GM19023 (cell line): ENCODE results near the gene RBM38.

Experiments
- ATAC-seq: cut with Tn5 transposase; IDR thresholded peaks from one replicate; pipeline ENCODE4 v1.9.1; 2021; ENCODE audit warnings: mild to moderate bottlenecking, moderate library complexity; ENCODE audit not compliant: unreplicated experiment

The RBM38 gene

DNA sequence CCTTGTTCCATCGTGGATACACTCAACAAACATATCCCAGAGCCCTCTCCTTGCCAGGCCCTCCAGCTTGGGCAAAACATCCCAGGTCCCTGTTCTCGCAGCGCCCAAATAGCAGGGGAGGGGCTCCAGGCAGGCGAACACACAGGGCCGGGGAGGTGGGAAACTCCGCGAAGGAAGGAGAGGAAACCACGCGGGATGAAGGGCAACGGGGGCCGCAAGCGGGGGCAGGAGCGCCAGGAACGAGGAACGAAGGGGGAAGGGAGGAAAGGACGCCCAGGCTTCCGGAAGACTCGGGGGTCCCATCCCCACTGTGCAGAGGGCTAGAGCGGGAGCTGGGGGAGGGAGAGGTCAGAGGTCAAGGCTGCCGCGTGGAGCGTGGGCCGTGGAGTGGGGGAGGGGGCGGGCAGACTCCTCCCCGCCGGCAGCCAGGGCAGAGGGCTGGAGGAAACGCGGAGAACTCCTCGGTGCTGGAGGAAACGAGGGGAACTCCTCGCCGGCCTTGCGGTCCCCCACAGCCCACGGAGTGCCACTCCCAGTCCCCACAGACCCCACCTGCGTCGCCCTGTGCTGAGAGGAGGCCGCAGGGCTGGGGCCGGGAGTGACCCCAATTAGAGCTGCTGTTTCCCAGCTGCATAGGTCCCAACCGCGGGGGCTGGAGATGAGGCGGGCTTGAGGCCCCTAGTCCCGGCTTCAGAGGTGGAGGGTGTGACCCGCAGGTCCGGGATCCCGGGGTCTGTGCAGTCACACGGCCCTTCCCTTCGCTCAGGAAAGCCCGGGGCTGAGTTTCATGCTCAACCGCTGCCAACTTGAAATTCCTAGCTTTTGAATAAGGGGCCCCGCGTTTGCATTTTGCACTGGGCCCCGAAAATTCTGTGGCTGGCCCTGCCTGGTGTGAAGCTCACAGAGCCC, 1.2 kb upstream of the RBM38 start:
- no peak for ATAC-seq

DNA sequence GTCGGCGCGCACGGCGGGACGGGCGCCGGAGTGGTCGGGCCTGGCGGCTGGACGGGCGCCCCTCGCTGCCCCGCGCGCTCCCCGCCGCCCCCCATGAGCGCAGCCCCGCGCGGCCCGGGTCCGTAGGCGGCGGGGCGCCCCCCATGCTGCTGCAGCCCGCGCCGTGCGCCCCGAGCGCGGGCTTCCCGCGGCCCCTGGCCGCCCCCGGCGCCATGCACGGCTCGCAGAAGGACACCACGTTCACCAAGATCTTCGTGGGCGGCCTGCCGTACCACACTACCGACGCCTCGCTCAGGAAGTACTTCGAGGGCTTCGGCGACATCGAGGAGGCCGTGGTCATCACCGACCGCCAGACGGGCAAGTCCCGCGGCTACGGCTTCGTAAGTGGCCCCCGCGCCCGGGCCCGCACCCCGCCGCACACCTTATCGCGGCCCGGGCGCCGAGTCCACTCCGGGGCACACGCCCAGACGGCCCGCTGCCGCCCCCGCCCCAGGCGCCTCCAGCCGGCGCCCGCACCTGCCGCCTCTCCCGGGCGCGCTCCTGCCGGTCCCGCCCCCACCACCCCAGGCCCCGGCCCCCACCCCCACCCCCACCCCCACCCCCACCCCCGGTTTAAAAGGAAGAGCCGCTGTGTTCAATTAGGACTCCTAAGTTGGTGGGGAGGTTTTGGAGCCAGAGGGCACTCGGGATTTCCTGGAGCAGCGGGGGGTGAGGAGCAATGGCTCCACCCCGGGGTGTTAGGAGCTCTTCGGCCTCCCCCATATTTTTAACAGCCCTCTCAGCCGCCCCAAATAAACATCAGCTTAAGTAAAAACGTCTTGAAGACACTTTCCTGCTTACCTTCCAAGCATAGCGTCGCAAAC, 474 bp downstream of the RBM38 start:
- ATAC-seq = peak; percentile 7

DNA sequence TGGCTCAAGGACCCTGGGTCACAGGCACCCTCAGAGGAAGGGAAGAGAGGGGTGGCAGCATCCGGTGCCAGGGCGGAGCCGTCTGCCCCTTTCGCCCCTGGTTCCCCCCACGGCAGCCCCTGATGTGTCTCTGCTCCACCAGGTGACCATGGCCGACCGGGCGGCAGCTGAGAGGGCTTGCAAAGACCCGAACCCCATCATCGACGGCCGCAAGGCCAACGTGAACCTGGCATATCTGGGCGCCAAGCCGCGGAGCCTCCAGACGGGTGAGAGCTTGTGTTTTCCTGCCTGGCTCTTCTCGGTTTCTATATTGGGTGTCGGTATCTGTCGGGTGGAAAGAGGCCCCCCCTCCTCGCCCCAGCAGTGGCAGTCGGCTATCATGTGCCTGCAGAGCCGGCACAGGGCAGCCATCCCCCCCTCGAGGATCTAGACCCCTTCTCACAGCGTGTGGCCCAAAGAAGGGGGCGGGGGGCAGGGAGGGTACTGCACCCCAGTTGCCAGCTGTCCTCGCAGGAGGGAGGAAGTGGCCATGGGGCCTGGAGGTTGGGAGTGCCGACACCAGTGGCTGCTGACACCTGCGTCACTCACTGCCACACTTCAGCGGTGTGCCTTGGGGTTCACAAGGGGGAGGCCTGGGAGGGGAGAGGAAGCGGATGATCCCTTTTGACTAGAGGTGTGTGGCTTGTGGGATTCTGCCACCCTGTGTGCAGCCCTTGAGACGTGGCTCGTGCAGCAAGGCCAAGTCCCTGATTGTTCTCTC, 1.5 kb downstream of the RBM38 start:
- no peak for ATAC-seq

DNA sequence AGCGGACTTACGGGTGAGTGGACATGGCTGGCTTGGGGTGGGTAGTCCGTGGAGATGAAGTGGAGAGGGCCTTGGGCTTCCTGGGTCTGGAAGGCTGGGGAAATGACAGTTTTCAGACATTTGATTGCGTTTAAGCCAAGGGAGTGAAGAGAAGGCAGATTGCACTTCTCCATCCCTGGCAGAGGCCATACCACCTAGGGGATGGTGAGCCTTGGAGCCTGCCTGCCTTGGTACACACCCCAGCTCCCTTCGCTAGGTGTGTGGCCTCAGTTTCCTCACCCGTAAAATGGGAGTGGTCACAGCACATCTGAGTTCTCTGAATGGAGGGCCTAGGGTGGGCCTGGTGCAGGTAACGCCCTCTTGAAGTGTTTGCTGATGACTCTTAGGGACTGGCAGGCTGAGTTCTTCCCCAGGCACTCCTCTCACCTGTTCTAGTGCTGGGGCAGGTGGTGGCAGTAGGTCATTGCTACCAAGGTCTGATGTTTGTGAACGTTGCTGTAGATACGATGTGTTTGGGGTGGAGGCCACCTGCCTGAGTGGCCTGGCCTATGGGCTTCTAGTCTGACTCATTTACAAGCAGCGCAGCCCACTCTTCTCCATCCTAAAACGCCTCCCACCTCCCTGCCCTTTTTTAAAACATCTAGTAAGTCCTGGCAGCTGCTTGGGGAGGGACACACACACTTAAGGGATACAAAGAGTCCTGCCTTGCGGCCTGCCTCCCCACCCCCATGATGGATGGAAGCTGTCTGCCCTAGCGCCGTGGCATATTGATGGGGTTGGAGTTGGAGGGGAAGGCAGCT, 2.3 kb downstream of the RBM38 start:
- ATAC-seq = no peak

DNA sequence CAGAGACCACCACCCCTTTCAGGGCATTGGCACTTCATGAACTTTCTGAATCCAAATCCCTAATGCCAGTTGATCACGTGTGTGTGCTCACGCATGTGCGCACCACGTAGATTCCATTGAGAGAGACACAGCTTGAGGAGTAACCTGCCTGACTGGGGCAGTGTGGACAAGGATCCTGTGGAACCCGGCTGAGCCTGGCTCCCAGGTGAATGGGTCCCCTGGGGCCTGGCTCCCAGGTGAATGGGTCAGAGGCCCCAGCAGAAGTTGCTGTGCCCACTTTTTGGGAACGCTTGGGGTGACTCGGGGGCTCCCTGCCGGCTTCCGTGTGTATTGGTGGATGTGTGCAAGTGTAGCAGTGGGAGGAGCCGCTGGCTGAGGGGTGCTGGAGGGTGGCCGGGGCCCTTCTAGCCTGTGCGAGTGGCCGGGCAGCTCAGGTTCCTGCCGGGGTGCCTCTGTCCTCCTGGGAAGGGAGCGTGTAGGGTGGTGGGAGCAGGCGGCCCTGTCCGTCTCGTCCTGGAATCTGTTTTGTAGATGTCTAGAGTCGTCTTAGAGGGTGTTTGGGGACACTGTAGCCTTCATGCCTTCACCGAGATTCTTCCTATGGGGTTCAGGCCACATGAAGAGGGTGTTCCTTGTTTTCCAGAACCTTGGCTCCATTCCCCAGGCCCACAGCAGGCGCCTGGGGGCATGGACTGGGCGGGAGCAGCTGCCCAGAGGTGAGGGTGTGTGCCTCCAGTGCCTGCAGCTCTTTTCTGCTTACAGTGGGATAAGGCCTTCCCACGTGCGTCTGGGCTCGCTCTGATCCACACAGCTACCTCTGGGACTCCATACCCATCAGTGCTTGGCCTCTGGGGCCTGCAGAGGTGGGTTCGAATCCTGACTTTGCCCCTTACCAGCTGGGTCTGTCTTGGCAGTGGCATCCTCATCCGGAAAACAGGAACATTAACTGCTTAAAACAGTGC, 3.2 kb downstream of the RBM38 start:
- no peak for ATAC-seq

DNA sequence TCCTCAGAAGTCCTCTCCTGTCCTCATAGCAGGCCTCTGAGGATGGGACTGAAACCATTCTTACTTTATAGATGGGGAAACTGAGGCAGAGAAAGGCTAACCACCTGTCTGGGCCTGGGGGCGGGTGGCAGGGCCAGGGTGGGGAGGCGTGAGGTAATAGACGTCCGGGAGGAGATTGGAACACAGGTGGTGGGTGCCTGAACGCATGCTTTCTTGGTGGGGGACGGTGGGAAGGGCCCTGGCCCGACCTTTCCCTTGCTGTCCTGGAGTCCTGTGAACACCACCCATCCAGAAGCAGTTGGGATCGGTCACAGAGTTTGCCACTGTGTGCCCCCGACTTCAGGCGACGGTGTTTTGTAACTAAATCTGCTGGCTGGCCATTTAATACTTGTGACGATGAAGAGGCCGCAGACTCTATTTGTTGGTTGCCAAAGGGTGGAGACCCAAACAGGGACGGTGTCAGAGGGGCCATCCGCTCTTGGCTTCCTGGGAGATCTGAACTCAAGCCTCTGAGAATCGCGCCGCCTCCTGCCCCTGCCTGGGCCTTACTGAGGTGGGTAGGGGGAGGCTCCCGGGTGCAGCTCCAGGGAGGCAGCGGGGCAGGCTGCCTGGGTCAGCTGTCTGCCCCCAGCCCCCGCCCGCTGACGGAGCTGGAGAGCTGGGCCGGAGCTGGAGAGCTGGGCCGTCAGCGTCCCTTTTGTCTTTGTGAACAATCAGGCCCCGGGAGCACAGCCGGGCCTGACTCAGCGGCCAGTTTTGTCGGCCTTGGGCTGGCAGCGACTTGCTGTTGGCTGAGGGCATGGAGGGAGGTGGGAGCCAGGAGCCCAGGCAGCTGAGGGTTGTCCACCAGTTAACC, 4.1 kb downstream of the RBM38 start:
- ATAC-seq = no peak

DNA sequence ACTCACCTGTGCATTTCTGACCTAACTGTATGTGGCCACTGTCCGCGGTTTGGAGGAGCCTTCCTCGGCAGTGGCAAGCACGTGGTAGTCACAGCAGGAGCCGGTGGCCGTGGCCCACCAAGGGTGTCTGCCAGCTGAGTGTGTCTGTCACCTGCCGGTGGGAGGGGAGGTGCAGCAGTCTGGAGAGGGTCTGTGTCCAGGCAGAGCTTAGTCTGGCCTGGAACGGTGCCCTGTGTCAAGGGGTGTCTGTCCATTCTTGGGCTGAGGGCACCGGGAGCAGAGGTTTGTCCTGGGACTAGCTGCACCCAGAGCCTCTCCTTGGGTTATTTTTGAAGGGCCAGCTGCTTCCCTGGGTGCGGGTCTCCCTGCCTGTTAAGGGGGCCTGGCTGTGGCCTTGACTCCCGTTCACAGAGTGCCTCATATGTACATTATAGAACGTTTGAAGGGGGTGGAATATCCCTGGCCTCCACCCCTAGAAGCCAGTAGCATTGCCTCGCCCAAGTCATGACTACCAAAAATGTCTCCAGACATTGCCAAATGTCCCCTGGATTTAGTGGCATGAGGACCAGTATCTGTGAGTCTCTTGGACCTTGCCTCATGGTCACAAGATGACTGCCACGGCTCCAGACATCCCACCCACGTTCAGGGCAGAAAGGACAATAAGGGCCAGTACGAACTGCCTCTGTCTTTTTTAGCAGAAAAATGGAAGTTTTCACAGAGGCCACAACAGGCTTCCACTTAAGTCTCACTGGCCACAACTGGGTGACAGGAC, 5.2 kb downstream of the RBM38 start:
- no peak for ATAC-seq

DNA sequence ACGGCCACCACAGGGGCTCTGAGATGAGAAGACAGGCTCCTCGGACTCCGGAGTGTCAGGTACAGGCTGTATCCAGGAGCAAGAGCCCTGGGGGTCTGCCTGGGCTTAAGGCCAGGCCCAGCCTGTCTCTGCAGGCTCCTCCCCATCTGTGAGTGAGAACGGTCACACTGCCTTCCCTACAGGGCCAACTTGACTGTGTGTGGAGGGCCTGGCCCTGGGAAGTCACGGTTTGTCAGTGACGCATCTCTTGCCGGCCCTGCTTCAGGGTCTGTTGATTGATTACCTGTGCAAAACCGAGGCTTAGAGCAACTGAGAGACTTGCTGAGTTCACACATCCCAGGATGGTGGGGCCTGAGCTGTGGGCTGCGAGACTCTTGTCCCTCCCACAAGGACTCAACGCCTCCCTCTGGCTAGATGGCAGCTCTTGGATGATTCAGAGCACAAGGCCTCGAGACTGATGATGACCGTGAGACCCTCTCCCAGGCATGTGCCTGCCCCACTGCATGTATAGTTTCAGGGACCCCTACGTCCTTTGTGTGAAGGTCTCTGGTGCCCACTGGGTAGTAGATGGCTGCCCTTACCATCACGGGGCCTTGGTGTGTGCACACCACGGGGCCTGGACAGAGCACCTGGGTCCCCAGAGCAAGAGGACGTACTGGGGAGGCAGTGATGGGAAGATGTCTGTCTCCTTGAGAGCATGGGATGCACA, 5.9 kb downstream of the RBM38 start:
- no peak for ATAC-seq

DNA sequence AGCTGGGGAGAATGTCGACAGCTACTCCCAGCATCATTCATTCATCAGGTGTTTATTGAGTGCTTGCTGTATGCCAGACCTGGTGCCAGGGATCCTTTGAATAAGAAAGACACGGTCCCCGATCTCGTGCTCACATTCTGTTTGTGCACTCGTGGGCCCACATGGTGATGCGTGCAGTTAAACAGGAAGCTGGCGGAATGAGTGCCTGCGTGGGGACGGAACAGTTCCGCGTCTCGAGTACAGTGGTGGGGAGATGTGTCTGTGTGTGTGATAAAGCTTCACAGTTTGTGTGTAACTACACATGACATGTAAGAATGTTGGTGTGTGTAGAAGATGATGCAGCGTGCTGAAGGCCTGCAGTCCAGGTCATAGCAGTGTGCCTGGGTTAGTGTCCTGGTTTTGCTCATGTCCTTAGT, 6.5 kb downstream of the RBM38 start:
- ATAC-seq = no peak

DNA sequence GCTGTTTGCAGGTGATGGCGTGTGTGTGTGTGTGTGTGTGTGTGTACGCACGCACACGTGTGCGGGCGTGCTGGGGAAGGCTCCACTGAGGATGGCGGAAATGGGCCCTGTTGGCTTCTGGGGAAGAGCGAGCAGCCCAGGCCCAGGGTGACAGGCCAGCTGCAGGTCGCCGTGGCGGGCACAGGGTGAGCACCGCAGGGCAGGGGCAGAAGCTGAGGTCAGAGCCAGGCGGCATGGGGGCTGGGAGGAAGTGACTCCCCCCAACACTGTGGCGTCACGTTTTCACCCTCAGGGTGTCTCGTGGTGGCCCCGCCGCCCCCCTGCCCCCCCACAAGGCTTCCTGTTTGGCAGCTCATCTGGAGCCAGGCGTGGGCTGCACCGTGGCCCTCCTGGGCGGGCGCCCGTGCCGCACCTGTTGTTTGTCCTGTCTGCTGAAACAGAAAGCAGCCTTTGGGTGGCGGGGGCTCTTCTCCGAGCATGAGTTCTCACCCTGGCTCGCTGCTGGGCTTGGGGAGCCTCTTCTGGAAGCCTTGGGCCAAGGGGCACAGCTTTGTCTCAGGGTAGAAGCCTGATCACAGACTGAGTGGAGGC, 7.1 kb downstream of the RBM38 start:
- peak; percentile 49 for ATAC-seq

DNA sequence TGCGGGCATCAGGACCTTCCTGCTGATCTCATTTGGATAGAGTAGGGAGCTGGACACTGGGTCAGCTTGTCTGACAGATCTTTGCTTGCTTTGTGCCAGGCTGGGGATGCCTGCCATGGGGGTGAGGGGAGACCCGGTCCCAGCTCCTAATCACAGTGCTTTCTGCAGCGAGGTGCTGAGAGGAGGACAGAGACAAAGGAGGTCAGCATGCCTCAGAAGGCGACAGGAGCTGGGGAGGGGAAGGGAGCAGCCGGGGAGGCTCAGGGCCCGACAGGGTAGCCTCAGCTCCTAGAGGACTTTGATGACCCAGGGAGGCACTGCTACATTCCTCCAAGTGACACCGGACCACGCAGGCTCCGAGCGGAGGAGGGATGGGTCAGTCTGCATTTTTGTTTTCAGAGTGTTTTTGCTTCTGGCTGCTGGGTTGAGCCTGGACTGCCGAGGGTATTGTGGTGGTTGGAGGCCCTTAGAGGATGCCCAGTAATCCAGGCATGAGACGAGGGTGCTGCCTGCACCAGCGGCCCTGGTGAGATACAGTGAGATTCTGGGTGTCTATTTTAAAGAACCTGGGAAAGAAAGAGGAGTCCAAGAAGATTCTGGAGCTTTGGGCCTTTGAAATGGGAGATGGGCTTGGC, 7.8 kb downstream of the RBM38 start:
- no peak for ATAC-seq

DNA sequence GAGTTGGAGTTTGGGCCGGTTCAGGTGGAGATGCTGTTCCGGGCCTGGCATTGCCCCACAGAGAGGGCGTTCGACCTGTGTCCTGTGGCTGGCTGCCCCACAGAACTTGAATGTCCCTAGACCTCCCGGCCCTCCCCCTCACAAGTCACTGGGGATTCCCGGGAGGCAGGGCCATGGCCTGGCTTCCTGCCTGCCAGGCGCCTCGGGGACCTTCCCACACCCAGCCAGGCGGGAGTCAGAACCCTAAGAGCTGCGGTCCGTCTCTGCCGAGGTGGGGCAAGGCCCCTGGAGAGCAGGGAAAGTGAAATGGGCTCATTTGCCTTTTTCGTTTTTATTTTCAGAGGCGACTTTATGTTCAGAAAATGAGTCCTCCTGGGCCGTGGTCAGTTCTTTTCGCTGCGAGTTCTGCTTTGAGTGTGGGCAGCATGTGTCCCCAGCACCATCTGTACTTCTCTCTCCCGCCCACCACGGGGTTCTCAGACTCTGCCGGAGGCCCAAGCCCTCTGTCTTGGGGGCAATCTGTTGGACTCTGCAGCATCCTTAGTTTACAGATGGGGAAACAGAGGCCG, 8.5 kb downstream of the RBM38 start:
- ATAC-seq = peak; percentile 50

DNA sequence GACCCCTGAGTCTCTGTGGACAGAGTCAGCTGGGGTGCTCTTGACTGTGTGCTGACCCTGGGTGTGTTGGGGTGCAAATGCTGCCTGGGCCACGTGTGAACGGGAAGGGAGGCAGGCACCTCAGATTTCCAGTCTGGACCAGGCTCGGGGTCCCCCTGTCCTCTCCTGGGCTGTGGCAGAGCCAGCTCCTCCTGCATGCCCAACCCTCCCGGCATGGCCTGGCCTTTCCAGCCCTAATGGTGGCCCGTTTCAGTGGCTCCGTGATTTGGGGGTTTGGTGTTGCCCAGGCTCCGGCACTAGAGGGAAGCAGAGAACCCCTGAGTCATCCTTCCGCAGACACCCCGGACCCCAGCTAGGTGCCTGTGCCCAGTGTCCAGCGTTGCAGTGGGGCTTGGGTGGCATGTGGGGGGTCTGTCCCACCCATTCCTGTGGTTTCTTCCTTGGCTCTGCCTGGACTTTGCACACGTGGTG, 9.1 kb downstream of the RBM38 start:
- ATAC-seq = no peak

DNA sequence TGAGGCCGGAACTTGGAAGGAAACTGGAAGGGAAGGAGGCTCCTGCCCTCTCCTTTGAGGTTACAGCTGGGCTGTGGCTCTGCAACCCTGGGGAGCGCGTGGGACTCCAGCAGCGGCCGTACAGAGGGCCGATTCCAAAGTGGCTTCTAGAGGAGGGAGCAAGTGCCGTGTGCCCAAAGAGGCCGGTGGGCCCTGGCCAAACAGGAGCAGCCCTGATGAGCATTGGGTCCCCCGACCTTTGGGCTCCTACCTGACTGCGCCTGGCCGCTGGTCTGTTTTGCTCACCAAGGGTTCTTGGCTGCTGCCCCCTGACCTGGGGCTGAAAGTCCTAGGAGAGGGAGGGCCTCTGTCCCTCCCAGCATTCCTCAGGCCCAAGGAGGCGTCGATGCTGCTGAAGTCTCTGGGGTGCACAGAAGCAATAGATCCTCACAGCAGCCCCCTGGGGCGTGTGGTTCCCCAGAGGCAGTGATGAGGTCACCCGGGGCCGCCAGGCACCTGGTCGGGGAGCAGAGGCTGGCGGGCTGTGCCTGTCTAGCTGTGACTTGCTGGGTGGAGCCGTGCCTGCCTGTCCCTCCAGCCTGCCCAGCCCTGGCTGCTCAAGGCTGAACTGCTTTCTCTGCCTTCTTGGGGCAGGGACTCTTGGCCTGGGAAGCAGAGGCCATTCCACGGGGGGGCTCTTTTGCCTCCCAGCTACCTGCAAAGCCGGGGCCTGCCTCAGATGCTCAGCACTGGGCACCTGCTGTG, 9.8 kb downstream of the RBM38 start:
- no peak for ATAC-seq

DNA sequence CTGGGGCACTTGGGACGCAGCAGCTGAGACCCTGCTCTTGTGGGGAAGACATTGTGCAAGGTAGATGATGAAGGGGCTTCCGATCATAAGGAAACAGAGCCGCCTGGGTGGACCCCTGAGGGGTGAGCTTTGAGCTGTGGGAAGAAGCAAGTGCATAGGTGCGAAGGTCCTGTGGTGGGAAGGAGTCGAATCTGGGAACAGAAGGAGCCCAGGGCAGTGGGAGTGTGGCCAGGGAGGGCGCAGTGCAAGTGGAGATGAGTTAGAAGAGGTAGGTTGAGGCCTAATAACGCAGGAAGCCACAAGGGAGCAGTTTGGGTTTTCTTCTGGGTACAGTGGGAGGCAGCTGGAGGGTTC, 10.3 kb downstream of the RBM38 start:
- no peak for ATAC-seq
